HepG2 (cell line): ENCODE data around the gene BABAM1. TPM values are rescaled to one million over a fixed set of nuclear protein-coding genes. Genes with fewer than 3 reads are reported as not detected.

ENCODE experiments used
- ARNTL ChIP-seq: sonication (generic); formaldehyde crosslinking; IDR thresholded peaks from 2 replicates; pipeline ENCODE4 v1.4.0; 2020; ENCODE audit warnings: mild to moderate bottlenecking, missing genetic modification reagents
- CHD2 ChIP-seq: IDR thresholded peaks from 2 replicates; pipeline ENCODE4 v1.6.1; 2011; ENCODE audit warnings: low read depth, low read length, improper control_type of control experiment
- EED ChIP-seq: sonication (generic); formaldehyde crosslinking; IDR thresholded peaks from 2 replicates; pipeline ENCODE4 v1.5.0; 2020; ENCODE audit warnings: mild to moderate bottlenecking, missing genetic modification reagents
- ELF3 ChIP-seq: IDR thresholded peaks from 2 replicates; pipeline ENCODE4 v1.6.1; 2016; ENCODE audit warnings: missing genetic modification reagents, missing compliant biosample characterization
- ESRRA ChIP-seq: sonication (generic); formaldehyde crosslinking; IDR thresholded peaks from 2 replicates; pipeline ENCODE4 v1.5.1; 2020; ENCODE audit warnings: mild to moderate bottlenecking, low read depth, missing genetic modification reagents
- FOXK2 ChIP-seq: fragments of 450-650 bp; IDR thresholded peaks from 2 replicates; pipeline ENCODE4 v1.6.1; 2016
- GFI1 ChIP-seq: sonication (generic); formaldehyde crosslinking; IDR thresholded peaks from 2 replicates; pipeline ENCODE4 v1.5.0; 2020; ENCODE audit warnings: missing genetic modification reagents, mild to moderate bottlenecking, borderline replicate concordance
- HNF4A ChIP-seq: sonication (generic); formaldehyde crosslinking; IDR thresholded peaks from 2 replicates; pipeline ENCODE4 v1.4.0; 2020; ENCODE audit warnings: missing genetic modification reagents
- LCORL ChIP-seq, 2 experiments: fragments of 450-650 bp in 1 of 2; sonication (generic) in 1 of 2; formaldehyde crosslinking in 1 of 2; IDR thresholded peaks; 2 replicates each; pipeline versions ENCODE4 v1.5.0 to v1.6.1; 2017 to 2020; ENCODE audit warnings: antibody characterized with exemption in 1 of 2, missing genetic modification reagents in 1 of 2
- POLR2G ChIP-seq: fragments of 200-400 bp; formaldehyde crosslinking; IDR thresholded peaks from 2 replicates; pipeline ENCODE4 v1.6.1; 2018; ENCODE audit warnings: mild to moderate bottlenecking, low read depth, low read length, moderate library complexity
- RFXANK ChIP-seq: IDR thresholded peaks from 2 replicates; pipeline ENCODE4 v1.6.1; 2016
- TCF12 ChIP-seq, 2 experiments: fragments of 450-650 bp in 1 of 2; sonication (generic) in 1 of 2; formaldehyde crosslinking in 1 of 2; IDR thresholded peaks; 2 replicates each; pipeline versions ENCODE4 v1.6.1 to v1.8.0; 2017 to 2022; ENCODE audit warnings: antibody characterized with exemption in 1 of 2, mild to moderate bottlenecking in 1 of 2, missing genetic modification reagents in 1 of 2, moderate library complexity in 1 of 2
- ZBTB42 ChIP-seq: sonication (generic); formaldehyde crosslinking; IDR thresholded peaks from 2 replicates; pipeline ENCODE4 v1.5.0; 2020; ENCODE audit warnings: mild to moderate bottlenecking, missing genetic modification reagents
- ZNF562 ChIP-seq: sonication (generic); formaldehyde crosslinking; IDR thresholded peaks from 2 replicates; pipeline ENCODE4 v1.8.0; 2022; ENCODE audit warnings: missing genetic modification reagents, borderline replicate concordance
- polyA plus RNA-seq, 8 experiments: library from polyadenylated mRNA; depleted of rRNA in 3 of 8; stranded (reverse) in 7 of 8; unstranded in 1 of 8; fragments of >200 nt; fragmentation: Illumina TruSeq in 4 of 8; extraction: Trizol in 4 of 8; gene quantifications; 2 replicates each; pipeline versions ENCODE4 v1.2.1 to v1.2.3, GENCODE V29; 2011 to 2016; ENCODE audit warnings: low read depth in 4 of 8, missing spikeins in 1 of 8, mixed read lengths in 1 of 8; ENCODE audit not compliant: insufficient read depth in 1 of 8
- total RNA-seq, 5 experiments: library from RNA; depleted of rRNA; stranded (reverse); fragments of >200 nt; fragmentation: Illumina TruSeq; extraction: Trizol; gene quantifications; 2 replicates each; pipeline ENCODE4 v1.2.3, GENCODE V29; 2016; ENCODE audit warnings: low read depth in 1 of 5
- TF ChIP-seq, protein P1 (sequence below): sonication (generic); formaldehyde crosslinking; conservative IDR thresholded peaks from 2 replicates; pipeline ENCODE4 v1.4.0; 2020; ENCODE audit warnings: missing genetic modification reagents
- TF ChIP-seq, protein P2 (sequence below): sonication (generic); formaldehyde crosslinking; IDR thresholded peaks from 2 replicates; pipeline ENCODE4 v1.4.0; 2020; ENCODE audit warnings: missing genetic modification reagents
- TF ChIP-seq, protein P3 (sequence below): IDR thresholded peaks from 2 replicates; pipeline ENCODE4 v1.6.1; 2018; ENCODE audit warnings: missing genetic modification reagents
- TF ChIP-seq, protein P4 (sequence below): sonication (generic); formaldehyde crosslinking; IDR thresholded peaks from 2 replicates; pipeline ENCODE4 v1.5.1; 2020; ENCODE audit warnings: mild to moderate bottlenecking, missing genetic modification reagents, moderate library complexity

BABAM1 gene
- total and polyA plus RNA-seq, 2 of the 13 experiments (the other 11 are each of a cell fraction or from before 2014, with no cell fraction given) = 70.0 to 82.0 TPM

DNA sequence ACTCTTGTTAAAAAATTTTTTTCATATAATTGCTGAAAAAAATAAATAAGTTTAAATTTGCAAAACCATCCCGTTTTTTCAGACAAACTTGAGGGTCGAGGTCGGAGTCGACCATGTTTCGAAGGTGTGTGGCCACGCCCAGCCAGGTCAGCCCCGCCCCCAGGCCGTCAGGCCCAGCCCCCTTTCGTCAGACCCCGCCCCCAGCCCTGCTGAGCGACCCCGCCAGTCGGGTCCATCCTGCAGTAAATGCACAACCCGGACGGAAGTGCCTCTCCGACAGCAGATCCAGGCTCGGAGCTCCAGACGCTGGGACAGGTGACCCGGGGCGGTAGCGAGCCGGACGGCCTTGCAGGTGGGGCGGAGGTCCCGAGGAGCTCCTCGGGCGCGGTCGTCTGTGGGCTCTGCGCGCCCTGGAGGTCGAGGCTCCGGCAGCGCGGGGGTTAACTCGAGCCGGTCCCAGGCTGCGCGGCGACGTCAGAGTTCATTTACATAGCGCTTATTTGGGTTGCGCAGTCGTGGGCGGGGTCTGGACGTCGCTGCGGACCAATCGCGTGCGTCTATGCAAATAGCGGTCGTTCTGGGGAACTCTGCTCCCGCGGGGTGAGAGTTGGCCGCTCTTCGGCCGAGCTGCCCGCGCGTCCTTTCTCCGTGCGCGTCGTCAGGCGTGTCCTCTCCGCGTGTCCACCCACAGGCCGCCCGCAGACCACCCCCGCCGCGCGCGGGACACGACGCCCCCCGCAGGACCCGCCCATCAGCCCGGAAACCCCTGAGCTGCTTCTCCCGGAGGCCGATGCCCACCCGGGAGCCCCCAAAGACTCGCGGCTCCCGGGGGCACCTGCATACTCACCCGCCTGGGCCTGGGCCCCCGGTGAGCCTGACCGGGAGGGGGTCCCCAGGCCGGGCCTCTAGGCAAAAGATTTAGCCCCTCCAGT is 41.0 kb upstream of the BABAM1 start, which contains the start of gene OCEL1 (continued):
- TF ChIP-seq, protein P1, sequence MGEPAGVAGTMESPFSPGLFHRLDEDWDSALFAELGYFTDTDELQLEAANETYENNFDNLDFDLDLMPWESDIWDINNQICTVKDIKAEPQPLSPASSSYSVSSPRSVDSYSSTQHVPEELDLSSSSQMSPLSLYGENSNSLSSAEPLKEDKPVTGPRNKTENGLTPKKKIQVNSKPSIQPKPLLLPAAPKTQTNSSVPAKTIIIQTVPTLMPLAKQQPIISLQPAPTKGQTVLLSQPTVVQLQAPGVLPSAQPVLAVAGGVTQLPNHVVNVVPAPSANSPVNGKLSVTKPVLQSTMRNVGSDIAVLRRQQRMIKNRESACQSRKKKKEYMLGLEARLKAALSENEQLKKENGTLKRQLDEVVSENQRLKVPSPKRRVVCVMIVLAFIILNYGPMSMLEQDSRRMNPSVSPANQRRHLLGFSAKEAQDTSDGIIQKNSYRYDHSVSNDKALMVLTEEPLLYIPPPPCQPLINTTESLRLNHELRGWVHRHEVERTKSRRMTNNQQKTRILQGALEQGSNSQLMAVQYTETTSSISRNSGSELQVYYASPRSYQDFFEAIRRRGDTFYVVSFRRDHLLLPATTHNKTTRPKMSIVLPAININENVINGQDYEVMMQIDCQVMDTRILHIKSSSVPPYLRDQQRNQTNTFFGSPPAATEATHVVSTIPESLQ (CRISPR knock-in tag) = no peak
- TF ChIP-seq ARNTL (CRISPR knock-in tag) = no peak; the same call in 1 of the 2 replicates
- TF ChIP-seq, protein P2, sequence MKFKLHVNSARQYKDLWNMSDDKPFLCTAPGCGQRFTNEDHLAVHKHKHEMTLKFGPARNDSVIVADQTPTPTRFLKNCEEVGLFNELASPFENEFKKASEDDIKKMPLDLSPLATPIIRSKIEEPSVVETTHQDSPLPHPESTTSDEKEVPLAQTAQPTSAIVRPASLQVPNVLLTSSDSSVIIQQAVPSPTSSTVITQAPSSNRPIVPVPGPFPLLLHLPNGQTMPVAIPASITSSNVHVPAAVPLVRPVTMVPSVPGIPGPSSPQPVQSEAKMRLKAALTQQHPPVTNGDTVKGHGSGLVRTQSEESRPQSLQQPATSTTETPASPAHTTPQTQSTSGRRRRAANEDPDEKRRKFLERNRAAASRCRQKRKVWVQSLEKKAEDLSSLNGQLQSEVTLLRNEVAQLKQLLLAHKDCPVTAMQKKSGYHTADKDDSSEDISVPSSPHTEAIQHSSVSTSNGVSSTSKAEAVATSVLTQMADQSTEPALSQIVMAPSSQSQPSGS (CRISPR knock-in tag) = peak; percentile 86
- TF ChIP-seq, protein P3, sequence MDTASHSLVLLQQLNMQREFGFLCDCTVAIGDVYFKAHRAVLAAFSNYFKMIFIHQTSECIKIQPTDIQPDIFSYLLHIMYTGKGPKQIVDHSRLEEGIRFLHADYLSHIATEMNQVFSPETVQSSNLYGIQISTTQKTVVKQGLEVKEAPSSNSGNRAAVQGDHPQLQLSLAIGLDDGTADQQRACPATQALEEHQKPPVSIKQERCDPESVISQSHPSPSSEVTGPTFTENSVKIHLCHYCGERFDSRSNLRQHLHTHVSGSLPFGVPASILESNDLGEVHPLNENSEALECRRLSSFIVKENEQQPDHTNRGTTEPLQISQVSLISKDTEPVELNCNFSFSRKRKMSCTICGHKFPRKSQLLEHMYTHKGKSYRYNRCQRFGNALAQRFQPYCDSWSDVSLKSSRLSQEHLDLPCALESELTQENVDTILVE (CRISPR knock-in tag) = peak; percentile 82; the same call in 1 of the 2 replicates
- TF ChIP-seq HNF4A = peak; percentile 54
- no peak for TF ChIP-seq ZNF562
- no peak for TF ChIP-seq TCF12 (IDR thresholded peaks at IDR 0.05)
- TF ChIP-seq TCF12 (CRISPR knock-in tag; IDR thresholded peaks at IDR 0.05) = peak; percentile 77
- peak; percentile 49; the same call in 1 of the 2 replicates for TF ChIP-seq GFI1 (CRISPR knock-in tag)
- peak; percentile 92 for TF ChIP-seq POLR2G
- peak; percentile 72; the same call in 1 of the 2 replicates for TF ChIP-seq CHD2
- peak; percentile 46; the same call in 1 of the 2 replicates for TF ChIP-seq ESRRA
- TF ChIP-seq LCORL (IDR thresholded peaks at IDR 0.05) = no peak
- peak; percentile 67; the same call in 1 of the 2 replicates for TF ChIP-seq LCORL (CRISPR knock-in tag; IDR thresholded peaks at IDR 0.05)
- TF ChIP-seq EED (CRISPR knock-in tag) = no peak
- TF ChIP-seq RFXANK = 0 out of 2 replicates have a peak, but pooled peaks have one; percentile 38
- TF ChIP-seq ZBTB42 (CRISPR knock-in tag) = no peak
- TF ChIP-seq FOXK2 = no peak
- TF ChIP-seq, protein P4, sequence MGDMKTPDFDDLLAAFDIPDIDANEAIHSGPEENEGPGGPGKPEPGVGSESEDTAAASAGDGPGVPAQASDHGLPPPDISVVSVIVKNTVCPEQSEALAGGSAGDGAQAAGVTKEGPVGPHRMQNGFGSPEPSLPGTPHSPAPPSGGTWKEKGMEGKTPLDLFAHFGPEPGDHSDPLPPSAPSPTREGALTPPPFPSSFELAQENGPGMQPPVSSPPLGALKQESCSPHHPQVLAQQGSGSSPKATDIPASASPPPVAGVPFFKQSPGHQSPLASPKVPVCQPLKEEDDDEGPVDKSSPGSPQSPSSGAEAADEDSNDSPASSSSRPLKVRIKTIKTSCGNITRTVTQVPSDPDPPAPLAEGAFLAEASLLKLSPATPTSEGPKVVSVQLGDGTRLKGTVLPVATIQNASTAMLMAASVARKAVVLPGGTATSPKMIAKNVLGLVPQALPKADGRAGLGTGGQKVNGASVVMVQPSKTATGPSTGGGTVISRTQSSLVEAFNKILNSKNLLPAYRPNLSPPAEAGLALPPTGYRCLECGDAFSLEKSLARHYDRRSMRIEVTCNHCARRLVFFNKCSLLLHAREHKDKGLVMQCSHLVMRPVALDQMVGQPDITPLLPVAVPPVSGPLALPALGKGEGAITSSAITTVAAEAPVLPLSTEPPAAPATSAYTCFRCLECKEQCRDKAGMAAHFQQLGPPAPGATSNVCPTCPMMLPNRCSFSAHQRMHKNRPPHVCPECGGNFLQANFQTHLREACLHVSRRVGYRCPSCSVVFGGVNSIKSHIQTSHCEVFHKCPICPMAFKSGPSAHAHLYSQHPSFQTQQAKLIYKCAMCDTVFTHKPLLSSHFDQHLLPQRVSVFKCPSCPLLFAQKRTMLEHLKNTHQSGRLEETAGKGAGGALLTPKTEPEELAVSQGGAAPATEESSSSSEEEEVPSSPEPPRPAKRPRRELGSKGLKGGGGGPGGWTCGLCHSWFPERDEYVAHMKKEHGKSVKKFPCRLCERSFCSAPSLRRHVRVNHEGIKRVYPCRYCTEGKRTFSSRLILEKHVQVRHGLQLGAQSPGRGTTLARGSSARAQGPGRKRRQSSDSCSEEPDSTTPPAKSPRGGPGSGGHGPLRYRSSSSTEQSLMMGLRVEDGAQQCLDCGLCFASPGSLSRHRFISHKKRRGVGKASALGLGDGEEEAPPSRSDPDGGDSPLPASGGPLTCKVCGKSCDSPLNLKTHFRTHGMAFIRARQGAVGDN = peak; percentile 89
- peak; percentile 83 for TF ChIP-seq ELF3 (CRISPR knock-in tag)
